A673 (cell line): Measurements from ENCODE around the gene RIMS1. TPM values are rescaled to one million over a fixed set of nuclear protein-coding genes. Genes with fewer than 3 reads are reported as not detected.

Experiments used
- BruUV-seq: library from RNA; stranded (reverse); fragments of 400-500 nt; replicated peaks from 2 replicates; lab custom pipeline; 2021; lab: Mats Ljungman, UMichigan
- CTCF ChIA-PET: fragments of 300-600 bp; sonication (Branson Sonifier 250); formaldehyde crosslinking; loops from one replicate; lab custom pipeline; 2022; ENCODE audit warnings: antibody characterized with exemption; lab: Charles Lee
- POLR2A ChIA-PET: fragments of 300-600 bp; sonication (Branson Sonifier 250); formaldehyde crosslinking; loops from one replicate; lab custom pipeline; 2022; ENCODE audit warnings: antibody characterized with exemption; ENCODE audit not compliant: low non-redundant PET; lab: Charles Lee
- DNase-seq: peaks from one replicate; pipeline ENCODE4 v3.0.0-alpha.2; 2015; ENCODE audit warnings: low spot score
- H3K27ac ChIP-seq: fragments of 200-600 bp; sonication (generic); 2 replicates; pipeline ENCODE4 v1.5.1; 2016; ENCODE audit warnings: mixed run types, low read depth, mild to moderate bottlenecking, mixed read lengths, antibody characterized with exemption, low read length; ENCODE audit not compliant: poor library complexity, severe bottlenecking
- H3K27me3 ChIP-seq: fragments of 200-600 bp; sonication (generic); replicated peaks from 2 replicates; pipeline ENCODE4 v1.6.1; 2017; ENCODE audit warnings: mixed run types, low read depth, mild to moderate bottlenecking, mixed read lengths, antibody characterized with exemption, low read length; ENCODE audit not compliant: insufficient read depth, poor library complexity
- H3K36me3 ChIP-seq: fragments of 200-600 bp; sonication (generic); 2 replicates; pipeline ENCODE4 v1.6.1; 2016; ENCODE audit warnings: mixed run types, mild to moderate bottlenecking, mixed read lengths, antibody characterized with exemption, low read length; ENCODE audit not compliant: insufficient read depth, poor library complexity, severe bottlenecking
- H3K4me1 ChIP-seq: fragments of 200-600 bp; sonication (generic); 2 replicates; pipeline ENCODE4 v1.6.1; 2017; ENCODE audit warnings: mixed run types, mild to moderate bottlenecking, mixed read lengths, antibody characterized with exemption, low read length; ENCODE audit not compliant: insufficient read depth, poor library complexity, severe bottlenecking
- H3K4me3 ChIP-seq: fragments of 200-600 bp; sonication (generic); 2 replicates; pipeline ENCODE4 v1.5.1; 2016; ENCODE audit warnings: low read depth, mixed run types, mild to moderate bottlenecking, mixed read lengths, low read length; ENCODE audit not compliant: poor library complexity, severe bottlenecking
- H3K9me3 ChIP-seq: fragments of 200-600 bp; sonication (generic); 2 replicates; pipeline ENCODE4 v1.6.1; 2016; ENCODE audit warnings: mixed run types, low read depth, mild to moderate bottlenecking, mixed read lengths, antibody characterized with exemption, low read length; ENCODE audit not compliant: poor library complexity, severe bottlenecking
- EZH2 ChIP-seq: fragments of 200-600 bp; sonication (generic); IDR thresholded peaks from 2 replicates; pipeline ENCODE4 v1.6.1; 2017; ENCODE audit warnings: borderline replicate concordance, low read depth, mild to moderate bottlenecking, mixed read lengths, antibody characterized with exemption, low read length; ENCODE audit not compliant: poor library complexity, severe bottlenecking
- intact Hi-C: fragments of 100-400 bp; cut with micrococcal nuclease; formaldehyde crosslinking; loops from one replicate; pipeline ENCODE4 v1.10.0; 2022; ENCODE audit not compliant: unreplicated experiment
- total RNA-seq: library from RNA; stranded (reverse); gene quantifications from 2 replicates; pipeline ENCODE4 v1.2.3, GENCODE V29; 2021
- TF ChIP-seq, protein P1 (sequence below): fragments of 300-800, 200-600 bp; sonication (generic); conservative IDR thresholded peaks from 2 replicates; pipeline ENCODE4 v1.5.1; 2017; ENCODE audit warnings: low read depth, mild to moderate bottlenecking, antibody characterized with exemption, low read length, moderate library complexity, mixed read lengths

RIMS1 gene
- total RNA-seq, 1 experiment from 2014 or later = 1.3 TPM

- TF ChIP-seq, protein P1, sequence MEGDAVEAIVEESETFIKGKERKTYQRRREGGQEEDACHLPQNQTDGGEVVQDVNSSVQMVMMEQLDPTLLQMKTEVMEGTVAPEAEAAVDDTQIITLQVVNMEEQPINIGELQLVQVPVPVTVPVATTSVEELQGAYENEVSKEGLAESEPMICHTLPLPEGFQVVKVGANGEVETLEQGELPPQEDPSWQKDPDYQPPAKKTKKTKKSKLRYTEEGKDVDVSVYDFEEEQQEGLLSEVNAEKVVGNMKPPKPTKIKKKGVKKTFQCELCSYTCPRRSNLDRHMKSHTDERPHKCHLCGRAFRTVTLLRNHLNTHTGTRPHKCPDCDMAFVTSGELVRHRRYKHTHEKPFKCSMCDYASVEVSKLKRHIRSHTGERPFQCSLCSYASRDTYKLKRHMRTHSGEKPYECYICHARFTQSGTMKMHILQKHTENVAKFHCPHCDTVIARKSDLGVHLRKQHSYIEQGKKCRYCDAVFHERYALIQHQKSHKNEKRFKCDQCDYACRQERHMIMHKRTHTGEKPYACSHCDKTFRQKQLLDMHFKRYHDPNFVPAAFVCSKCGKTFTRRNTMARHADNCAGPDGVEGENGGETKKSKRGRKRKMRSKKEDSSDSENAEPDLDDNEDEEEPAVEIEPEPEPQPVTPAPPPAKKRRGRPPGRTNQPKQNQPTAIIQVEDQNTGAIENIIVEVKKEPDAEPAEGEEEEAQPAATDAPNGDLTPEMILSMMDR = no peak
- TF ChIP-seq EZH2 = no peak
- H3K27me3 ChIP-seq = no peaks in the 10 kb centered on the region
- no peak overlapping the region for H3K27ac ChIP-seq
- no peaks in the 10 kb centered on the region for H3K36me3 ChIP-seq
- ChIA-PET CTCF (no interaction called here), POLR2A (no interaction called here)
- no peaks in the 10 kb centered on the region for H3K9me3 ChIP-seq
- H3K4me1 ChIP-seq = no peaks in the 10 kb centered on the region
- BruUV-seq = no TSS peak
- no peak overlapping the region for H3K4me3 ChIP-seq
- intact Hi-C loops = no loop called here
- no peak for DNase-seq
These were observed 174.9 kb downstream of the RIMS1 start for GRCh38 chr6:72061286-72061685.

DNA sequence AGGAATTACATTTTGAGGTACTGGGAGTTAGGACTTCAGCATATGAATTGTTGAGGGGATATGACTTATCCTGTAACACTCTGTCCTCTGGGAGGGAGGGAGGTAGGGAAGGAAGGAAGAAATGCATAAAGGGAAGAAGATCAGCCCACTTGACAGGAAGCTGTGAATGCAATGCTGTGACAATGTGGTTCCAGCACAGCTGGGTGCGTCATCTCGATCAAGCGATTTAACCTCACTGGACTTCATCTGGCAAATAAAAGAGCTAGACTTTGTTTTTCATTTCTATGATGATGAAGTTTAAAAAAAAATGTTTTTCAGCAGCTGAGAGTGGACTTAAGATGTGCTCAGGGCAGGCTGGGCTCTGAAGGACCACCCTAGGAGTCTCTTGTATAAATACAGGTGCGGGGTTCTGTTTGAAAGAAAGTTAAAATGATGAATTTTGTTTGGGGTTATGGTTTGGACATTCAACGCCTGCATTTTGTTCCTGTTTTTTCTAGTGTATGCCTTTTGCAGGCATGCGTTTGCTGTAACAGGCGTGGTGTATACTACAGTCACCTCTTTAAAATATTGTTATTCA, 178.1 kb downstream of the RIMS1 start:
- H3K4me1 ChIP-seq = no peaks in the 10 kb centered on the region
- no peak overlapping the region for H3K4me3 ChIP-seq
- no peaks in the 10 kb centered on the region for H3K36me3 ChIP-seq
- no TSS peak for BruUV-seq
- H3K27me3 ChIP-seq = no peaks in the 10 kb centered on the region
- intact Hi-C loops = no loop called here
- POLR2A ChIA-PET = no interaction called here
- H3K27ac ChIP-seq = no peak overlapping the region
- peak; percentile 24 for DNase-seq
- H3K9me3 ChIP-seq = no peaks in the 10 kb centered on the region
- TF ChIP-seq, protein P1 = no peak
- no peak for TF ChIP-seq EZH2
- CTCF ChIA-PET = no interaction called here

- Histone ChIP-seq H3K27me3 (no peaks in the 10 kb centered on the region), H3K4me1 (peaks cover 6% of the 10 kb centered on the region), H3K36me3 (no peaks in the 10 kb centered on the region), H3K27ac (no peak overlapping the region), H3K9me3 (no peaks in the 10 kb centered on the region), H3K4me3 (no peak overlapping the region)
- BruUV-seq = no TSS peak
- ChIA-PET POLR2A (interaction anchor here (0.6 kb wide), 1 partner anchor 1317 kb away, joined by 7 read pairs; no protein-coding TSS in a partner anchor), CTCF (no interaction called here)
- TF ChIP-seq EZH2 = no peak
- TF ChIP-seq, protein P1 = no peak
- intact Hi-C loops = no loop called here
- no peak for DNase-seq
These were observed 191.7 kb downstream of the RIMS1 start for GRCh38 chr6:72078096-72078495.
